GM19438 (cell line): ENCODE data around the gene HECTD3.
"Not testable (repeated sequence)": the region's sequence is repeated elsewhere in the genome, so short reads cannot be mapped to it uniquely, and the experiment has no call there.

Source experiments
- ATAC-seq: cut with Tn5 transposase; IDR thresholded peaks from one replicate; pipeline ENCODE4 v1.9.1; 2021; ENCODE audit warnings: low read depth; ENCODE audit not compliant: unreplicated experiment

Gene HECTD3

DNA sequence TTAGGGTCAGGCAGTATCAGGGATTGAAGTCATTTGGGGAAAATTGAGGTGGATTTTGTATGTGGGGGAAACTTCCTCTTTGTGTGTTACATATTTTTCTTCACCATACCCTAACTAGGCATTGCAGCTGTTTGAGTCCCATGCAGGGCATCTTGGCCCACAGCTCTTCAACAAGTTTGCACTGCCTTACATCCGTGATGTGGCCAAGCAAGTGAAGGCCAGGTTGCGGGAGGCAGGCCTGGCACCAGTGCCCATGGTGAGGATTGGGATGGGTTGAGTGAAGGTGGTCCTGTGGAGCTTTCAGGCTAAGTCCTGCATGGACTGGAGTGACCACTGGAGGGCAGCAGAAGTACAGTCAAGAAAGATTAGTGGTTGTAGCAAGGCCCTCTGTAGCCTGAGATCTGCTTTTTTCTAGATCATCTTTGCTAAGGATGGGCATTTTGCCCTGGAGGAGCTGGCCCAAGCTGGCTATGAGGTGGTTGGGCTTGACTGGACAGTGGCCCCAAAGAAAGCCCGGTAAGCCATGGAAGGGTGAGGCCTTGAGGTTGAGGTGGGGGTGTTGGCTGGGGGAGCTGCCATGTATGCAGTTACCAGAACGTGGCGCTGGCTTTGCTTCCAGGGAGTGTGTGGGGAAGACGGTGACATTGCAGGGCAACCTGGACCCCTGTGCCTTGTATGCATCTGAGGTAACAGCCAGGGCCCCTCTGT is 3.4 kb upstream of the HECTD3 start:
- no peak for ATAC-seq

DNA sequence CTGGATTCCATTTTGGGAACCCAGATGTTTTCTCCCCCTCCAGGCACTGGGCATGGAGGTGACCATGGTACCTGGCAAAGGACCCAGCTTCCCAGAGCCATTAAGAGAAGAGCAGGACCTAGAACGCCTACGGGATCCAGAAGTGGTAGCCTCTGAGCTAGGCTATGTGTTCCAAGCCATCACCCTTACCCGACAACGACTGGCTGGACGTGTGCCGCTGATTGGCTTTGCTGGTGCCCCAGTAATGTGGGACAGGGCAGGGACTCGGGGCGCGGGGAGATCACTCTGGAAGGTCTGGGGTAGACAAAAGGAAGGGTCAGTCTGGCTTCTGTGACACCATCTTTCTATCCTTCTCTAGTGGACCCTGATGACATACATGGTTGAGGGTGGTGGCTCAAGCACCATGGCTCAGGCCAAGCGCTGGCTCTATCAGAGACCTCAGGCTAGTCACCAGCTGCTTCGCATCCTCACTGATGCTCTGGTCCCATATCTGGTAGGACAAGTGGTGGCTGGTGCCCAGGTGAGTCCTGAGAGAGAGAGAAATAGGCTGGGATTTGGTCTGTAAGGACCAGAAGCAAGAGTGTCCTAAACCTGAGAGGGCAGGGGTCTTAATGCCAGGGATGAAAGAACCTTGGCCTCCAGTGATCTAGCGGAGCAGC is 2.6 kb upstream of the HECTD3 start:
- no peak for ATAC-seq

DNA sequence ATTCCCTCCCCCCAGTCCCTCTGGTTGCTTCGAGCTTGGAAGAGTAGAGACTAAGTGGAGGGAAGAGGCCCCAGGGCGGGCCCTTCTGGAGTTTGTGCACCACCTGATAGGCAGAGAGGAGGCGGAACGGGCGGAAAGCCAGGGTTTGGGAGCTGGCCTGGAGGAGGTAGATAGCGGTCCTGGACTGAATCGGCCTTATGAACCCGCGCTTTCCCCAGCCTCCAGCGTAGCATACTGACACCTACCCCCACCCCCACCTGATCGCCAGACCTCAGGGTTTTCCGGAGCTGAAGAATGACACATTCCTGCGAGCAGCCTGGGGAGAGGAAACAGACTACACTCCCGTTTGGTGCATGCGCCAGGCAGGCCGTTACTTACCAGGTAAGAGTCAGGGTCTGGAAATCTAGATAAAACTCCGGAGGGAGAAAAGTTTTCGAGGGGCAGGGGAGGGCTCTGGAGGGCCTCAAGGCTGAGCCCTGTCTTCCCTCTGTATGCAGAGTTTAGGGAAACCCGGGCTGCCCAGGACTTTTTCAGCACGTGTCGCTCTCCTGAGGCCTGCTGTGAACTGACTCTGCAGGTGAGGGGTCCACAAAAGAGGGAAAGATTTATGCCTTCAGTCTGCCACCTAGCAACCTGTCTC is 1.6 kb upstream of the HECTD3 start:
- no peak for ATAC-seq

DNA sequence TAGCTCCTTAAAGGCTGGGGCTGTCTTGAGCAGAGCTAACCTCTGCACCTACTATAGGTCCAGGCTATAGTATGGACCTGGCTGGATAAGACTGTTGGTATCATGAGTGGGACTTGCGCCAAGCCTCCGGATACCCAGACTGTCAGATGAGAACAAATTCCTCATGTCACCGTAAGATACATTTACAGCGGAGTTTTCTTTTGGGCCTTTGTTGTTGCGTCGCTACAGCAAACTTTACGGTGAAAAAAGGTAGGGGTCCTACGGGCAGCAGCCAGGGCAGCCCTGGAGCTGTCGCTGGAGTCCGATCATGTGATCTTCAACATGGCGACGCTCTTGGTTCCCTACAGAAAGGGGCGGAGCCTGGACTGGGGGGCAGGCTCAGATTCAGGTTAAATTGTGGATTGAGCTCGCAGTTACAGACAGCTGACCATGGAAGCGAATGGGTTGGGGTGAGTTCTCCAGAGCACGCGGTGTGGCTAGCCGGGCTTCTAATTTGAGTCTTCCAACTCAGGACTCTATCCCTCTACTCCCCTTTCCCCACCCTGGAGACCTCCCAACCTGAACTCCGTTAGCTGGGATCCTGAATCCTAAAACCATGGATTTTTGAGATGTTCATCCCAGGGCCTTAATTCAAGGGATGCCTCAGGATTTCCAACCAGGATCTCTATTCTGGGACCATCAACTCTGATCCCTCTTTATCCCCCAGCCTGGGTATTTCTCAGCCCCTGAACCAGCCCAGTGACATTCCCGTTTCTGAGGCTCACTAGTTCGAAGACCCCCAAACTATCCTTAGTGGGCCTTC is 914 bp upstream of the HECTD3 start, which contains the start of gene UROD:
Gene UROD (plus strand): TSS at position 418 of the 802 bp plus-strand sequence. CDS start 12 bp downstream, at position 430.
- peak; percentile 58 for ATAC-seq

DNA sequence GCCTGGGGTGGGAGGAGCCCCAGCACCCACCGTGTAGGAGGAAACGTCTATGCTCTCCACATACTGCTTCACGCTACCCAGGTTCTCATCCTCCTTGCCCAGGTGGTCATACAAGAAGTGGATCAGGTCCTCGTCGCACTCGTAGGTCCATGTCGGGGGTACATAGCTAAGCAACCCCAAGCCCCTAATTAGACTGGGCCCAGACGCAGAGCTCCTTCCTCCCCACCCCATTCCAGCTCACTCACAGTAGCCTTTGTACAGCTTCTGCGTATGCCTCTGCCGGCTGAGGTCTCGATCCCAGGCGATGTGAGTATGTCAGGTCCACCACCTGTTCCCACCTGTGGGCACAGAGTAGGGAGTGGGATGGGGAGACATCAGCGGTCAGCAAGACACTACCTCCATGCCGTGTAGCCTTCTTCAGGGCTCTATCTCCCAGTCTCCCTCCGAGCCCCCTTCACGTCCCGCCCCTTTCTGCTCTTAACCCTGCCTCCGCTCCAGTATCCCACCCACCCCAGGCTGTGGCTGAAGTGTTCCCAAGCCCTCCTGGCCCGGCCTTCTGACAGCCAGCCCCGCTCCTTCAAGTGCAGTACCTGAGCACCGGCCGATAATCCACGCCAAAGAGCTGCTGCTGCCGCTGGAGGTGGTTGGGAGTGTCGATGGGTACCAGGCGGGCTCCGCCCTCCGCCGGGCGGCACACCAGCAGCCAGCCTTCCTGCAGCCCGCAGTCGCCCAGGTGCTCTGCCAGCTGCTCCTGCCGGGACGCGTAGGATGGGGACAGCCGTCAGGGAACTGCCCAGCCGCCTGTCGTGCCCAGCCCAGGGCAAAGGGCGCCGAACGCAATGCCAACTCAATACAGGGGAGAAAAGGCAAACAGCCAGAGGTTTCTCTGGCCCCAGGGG is 919 bp downstream of the HECTD3 start:
- no peak for ATAC-seq

DNA sequence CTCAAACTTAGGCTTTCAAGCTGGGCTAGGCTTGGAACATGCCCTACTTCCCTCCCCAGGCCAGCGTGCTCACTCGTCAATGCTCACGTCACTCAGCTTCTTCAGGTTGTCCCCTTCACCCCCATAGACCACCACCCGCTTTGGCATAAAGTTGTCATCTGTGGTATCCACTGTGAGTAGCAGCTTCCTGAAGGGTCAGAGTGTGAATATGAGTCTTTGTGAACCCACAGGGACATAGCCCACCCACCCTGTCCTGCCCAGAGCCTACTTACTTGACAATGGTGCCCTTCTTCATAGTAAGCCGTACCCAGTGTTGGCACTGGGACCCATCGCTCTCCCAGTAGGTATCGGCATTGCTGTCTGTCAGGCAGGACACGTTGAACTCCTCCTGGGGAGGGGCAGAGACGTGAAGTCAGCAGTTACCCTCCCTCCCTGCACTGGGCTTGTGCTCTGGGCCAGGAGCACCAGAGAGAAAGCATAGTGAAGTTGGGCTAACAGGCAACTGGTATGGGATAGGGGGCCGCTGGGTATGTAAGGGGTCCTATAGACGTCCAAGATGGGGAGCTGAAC is 1.7 kb downstream of the HECTD3 start:
- ATAC-seq: no peak

DNA sequence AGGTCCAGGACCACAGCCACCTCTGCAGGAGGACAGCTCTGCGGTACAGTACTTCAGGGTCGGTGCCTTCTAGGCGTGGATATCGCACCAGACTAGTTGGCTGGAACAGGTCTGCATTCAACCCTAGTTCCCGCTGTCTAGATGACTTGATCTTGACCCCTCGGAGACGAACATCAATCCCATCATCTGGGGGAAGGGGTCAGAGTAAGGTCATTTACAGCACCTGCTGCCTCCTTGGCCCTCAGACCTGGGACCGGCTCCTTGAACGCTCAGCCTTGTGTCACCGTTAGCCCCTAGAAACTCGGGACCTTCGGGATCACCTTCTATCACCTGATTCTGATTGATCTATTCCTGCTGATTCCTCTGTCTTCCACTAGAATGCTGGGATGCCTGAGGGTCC is 2.6 kb downstream of the HECTD3 start:
- ATAC-seq: no peak

DNA sequence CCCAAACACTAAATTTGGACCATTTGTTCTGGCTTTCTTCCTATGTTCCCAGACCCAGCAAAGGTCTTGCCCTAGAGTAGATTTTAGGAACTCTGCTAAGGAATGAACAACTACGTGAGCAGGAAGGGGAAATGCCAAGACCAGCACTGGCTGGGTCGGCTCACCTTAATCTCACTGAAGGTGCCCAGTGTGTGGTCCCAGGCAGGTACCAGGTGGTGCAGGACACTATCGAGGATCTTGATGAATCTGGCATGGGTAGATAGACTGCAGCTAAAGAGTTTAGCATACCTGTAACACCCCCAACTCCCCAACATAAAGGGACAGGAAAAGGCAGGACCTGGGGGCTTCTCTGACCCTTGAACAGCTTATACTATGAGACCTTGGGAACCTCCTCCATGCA is 3.0 kb downstream of the HECTD3 start:
- no peak for ATAC-seq

DNA sequence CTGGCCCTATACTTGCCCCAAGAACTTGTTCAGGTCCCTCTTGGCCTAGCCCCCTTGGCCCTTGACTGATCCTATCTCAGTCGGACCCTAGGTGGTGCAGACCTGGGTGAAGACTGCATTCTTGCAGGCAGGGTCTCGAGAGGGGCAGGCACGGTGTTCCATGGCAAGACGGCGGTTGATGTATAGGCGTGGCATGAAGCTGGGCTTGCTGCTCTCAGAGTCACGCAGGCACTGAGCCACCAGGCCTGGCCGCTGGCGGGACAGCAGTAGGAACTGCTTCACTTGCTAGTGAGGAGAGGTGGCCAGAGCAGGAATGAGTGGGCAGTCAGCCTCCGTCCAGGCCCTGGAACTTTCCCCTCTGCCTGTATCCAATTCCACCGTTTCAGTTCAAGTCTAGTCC is 3.8 kb downstream of the HECTD3 start:
- no peak for ATAC-seq

DNA sequence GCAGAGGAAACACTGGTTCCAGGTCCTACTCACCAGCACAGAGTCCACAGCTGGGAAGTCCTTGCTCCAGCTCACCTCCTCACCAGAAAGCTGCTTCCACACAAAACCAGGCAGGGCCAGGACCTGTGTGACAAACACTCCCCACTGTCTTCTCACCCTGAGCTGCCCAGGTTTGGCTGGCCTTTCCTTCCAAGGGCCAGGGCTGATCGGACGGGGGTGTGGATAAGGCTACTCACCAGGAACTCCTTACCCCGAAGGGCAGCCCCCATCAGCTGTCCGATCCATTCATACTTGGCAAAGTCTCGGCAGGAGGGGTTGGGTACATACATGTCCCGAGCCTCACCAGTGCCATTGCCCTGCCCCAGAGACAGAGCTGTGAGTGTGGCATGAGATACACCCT is 5.4 kb downstream of the HECTD3 start:
- no peak for ATAC-seq

DNA sequence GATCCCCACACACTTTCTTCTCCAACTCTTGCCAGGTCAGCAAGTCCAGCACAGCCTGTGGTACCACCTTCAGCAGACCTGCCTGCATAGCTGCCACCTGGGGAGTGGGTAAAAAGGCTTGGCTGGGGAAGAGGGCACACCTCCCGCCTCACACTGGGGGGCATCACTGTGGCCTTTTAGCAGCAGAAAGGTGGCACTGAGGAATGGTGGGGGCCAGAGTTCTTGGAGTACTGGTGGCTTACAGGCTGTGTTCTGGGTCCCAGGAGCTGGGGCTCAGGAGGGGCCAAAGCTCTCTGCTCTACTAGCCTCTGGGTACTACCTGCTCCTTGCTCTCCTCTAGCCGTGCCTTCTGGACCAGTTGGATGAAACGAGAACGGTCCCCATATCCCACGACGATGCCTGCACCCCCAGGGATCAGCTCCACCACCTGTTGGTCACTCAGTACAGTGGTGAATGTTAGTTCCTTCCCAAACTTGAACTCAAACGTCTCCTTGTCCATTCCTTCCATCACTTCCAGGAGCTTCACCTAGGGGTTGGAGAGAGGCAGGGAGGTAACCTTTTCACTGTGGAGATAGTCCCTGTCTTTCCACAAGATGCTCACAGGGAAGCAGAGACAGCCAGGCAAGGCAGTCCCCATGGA is 6.7 kb downstream of the HECTD3 start:
- ATAC-seq: no peak

DNA sequence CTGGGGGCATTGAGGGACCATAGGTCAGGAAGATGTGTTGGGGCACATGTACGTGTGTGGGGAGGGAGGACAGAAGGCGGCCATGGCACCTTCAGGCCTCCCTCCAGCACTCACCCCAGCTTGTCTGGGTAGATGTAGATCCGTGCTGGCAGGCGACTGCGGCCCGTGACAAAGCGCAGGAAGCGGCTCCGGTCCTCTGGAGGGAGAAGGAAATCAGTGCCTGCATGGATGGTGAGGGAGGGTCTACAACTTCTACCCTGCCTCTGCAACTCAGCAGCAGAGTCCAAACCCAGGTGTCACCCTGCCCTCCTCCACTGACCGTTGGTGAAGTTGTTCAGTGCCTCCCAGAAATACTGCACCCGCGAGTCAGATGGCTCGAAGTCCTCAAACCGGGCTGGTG is 7.4 kb downstream of the HECTD3 start:
- ATAC-seq: no peak

DNA sequence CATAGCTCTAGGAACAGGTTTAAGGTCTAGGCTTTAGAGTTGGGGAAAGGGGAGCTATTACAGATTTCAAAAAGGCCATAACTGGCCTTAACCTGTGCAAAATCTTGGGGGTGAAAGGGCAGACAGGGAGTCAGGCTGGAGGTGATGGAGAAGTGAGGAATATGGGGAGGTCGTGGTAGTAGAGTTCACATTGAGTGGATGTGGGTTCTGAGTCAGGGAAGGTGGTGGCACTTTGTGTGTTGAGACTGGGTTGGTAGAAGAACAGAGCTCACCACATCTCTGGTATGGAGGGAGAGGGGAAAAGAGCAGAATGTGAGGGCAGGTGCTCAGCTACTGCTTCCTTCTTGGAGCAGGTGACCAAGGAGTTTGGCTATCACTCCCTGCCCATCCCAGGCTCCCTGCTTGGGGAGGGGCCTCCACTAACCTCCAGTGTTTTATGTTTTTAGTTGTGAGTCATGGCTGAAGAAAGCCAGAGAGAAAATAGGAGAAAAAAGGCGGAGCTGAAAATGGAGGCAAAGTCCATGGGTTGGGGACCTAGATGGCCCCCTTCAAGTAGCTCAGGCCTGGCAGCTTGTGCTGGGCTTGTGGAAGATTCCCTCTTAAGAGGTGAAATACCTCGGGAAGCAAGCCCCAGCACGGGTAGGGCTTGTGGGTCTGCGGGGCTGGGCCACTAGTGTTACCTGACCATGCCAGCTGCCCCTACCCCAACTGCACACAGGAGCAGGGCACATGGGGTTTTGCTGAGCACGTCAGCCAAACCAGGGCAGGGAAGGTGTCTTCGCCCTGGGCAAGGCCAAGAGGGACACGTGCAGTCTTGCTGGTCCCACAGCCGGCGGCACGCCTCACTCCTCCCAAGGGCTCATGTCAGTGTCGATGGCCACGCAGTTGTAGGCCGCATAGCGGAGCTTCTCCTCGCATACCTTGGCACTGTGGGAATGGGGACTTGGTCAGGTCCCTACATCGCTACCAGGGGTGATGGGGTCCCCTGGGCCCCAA is 8.2 kb downstream of the HECTD3 start:
- no peak for ATAC-seq

DNA sequence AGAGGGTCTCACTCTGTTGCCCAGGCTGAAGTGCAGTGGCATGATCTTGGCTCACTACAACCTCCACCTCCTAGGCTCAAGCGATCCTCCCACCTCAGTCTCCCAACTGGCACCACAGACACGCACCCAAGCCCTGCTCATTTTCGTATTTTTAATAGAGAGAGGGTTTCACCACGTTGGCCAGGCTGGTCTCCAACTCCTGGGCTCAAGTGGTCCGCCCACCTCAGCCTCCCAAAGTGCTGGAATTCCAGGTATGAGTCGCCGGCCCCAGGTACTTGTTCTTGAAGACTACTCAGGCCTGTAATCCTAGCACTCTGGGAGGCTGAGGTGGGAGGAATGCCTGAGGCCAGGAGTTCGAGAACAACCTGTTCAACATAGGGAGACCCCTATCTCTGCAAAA is 9.5 kb downstream of the HECTD3 start:
- ATAC-seq: not testable (repeated sequence)

DNA sequence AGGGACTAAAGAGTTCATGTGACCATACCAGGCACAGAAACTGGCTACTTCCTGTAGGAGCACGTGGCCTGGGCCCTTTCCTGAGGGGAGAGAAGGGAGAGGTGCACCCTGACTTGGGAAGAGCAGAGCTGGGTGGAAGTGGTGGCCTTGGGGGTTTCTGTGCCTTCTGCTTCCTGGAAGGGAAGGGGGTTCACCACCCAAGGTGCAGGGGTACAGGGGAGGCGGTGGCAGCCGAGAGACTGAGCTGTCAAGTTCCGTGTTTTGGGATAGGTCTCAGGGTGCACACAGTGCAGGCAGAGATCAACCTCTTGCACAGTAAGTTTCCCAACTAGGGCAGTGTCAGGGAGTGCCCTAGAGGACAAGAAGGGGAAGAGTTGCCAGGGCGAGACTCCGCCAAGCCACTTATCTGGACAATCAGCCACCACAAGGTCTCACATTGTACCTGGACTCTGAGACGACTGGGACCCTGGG is 10.1 kb downstream of the HECTD3 start:
- no peak for ATAC-seq

DNA sequence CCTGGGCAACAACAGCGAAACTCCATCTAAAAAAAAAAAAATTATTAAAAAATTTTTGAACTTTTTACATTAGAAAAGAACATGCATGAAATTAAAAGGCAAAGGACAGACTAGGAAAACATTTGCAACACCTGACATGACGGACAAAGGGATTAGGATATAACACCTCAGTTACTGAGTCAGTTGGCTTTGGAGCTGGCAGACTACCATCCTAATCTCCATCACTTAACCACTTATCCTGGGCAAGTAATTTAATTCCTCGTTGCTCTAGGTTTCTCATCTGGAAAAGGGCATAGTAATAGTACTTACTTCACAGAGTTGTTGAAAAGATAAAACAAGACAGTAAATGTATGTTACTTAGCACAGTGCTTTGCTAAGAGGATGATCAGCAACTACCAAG is 11.9 kb downstream of the HECTD3 start:
- no peak for ATAC-seq

DNA sequence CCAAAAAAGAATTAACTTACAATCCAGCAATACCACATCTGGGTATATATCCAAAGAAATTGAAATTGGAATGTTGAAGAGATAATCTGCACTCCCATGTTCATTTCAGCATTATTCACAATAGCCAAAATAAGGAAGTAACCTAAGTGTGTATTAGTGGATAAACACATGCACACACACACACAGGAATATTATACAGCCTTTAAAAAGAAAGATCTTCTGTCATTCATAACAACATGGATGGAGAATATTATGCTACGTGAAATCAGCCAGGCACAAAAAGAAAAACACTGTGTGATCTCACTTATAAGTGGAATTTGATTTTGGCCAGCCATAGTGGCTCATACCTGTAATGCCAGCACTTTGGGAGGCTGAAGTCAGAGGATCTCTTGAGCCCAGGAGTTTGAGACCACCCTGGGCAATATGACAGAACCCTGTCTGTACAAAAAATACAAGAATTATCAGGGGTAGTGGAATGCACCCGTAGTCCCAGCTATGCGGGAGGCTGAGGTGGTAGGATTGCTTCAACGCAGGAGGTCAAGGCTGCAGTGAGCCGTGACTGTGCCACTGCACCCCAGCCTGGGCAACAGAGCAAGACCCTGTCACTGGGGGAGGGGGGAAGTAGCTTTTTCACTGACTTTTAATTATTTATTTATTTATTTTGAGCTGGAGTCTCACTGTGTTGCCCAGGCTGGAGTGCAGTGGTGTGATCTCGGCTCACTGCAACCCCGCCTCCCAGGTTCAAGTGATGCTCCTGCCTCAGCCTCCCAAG is 15.5 kb downstream of the HECTD3 start:
- ATAC-seq: no peak
